Measurements from ENCODE around the gene MMADHC. TPM values are rescaled to one million over a fixed set of nuclear protein-coding genes. Genes with fewer than 3 reads are reported as not detected.

MMADHC gene
- total and polyA plus RNA-seq, 9 of the 15 experiments (the other 6 are each of a cell fraction or from before 2014, with no cell fraction given) = 187 to 850 (median 271) TPM

- intact Hi-C loops (cut with micrococcal nuclease) (no loop called here), in situ Hi-C loops (cut with MboI) (loop anchor here (25.0 kb wide), 1 partner anchor 870 kb away; the partner anchor contains the start of gene RND3)
- FAIRE-seq (no peak), DNase-seq (ENCODE audit: extremely low read depth in 1 of 4, low spot score in 3 of 4) (no peak), ATAC-seq (no peak)
- no peaks in the 10 kb centered on the region for H3K79me2 ChIP-seq (ENCODE audit: control insufficient read depth, insufficient read depth, low read length)
- H3K27me3 ChIP-seq (ENCODE audit: control insufficient read depth in 2 of 2, insufficient read depth in 2 of 2, low read length in 2 of 2) = no peaks in the 10 kb centered on the region
- H3K9ac ChIP-seq (ENCODE audit: insufficient read depth in 1 of 2, low read depth in 2 of 2, low read length in 2 of 2) = no peak overlapping the region
- H3K4me2 ChIP-seq (ENCODE audit: insufficient read depth, low read length) = no peak overlapping the region
- ChIA-PET POLR2A (no interaction called here), CTCF (ENCODE audit: low intra/inter-chr PET ratio) (no interaction called here)
- H3K9me1 ChIP-seq (ENCODE audit: control insufficient read depth, insufficient read depth, low read length) = no peaks in the 10 kb centered on the region
- H3K4me3 ChIP-seq = no peak overlapping the region
- H3K27ac ChIP-seq (ENCODE audit: extremely low read depth, low read depth, low read length) = no peak overlapping the region
- H3K4me1 ChIP-seq (replicated peaks in 1 of 2; ENCODE audit: control insufficient read depth in 2 of 2, insufficient read depth in 2 of 2, low read length in 2 of 2) = no peaks in the 10 kb centered on the region
- BruUV-seq (replicated peaks) = no TSS peak
- H4K20me1 ChIP-seq (replicated peaks; ENCODE audit: control insufficient read depth, insufficient read depth, low read length) = no peaks in the 10 kb centered on the region
- no peaks in the 10 kb centered on the region for H3K9me3 ChIP-seq (replicated peaks; ENCODE audit: control insufficient read depth, insufficient read depth, low read depth, low read length)
- no peaks in the 10 kb centered on the region for H3K36me3 ChIP-seq (ENCODE audit: control insufficient read depth, insufficient read depth, low read length)
- H2AFZ ChIP-seq (ENCODE audit: low read depth, low read length) = no peak overlapping the region
- TF ChIP-seq PRDM10 (IDR thresholded peaks at IDR 0.05; ENCODE audit: partially characterized antibody) (no peak), ZNF583 (CRISPR knock-in tag; IDR thresholded peaks at IDR 0.05) (no peak), ZSCAN29 (IDR thresholded peaks at IDR 0.05) (no peak), KLF16 (IDR thresholded peaks at IDR 0.05) (no peak), ZNF212 (CRISPR knock-in tag; IDR thresholded peaks at IDR 0.05) (no peak), GATA2 (CRISPR knock-in tag; IDR thresholded peaks at IDR 0.05) (no peak), XRCC4 (IDR thresholded peaks at IDR 0.05; ENCODE audit: extremely low read depth, insufficient read depth, insufficient read length) (no peak), E2F8 (IDR thresholded peaks at IDR 0.05; ENCODE audit: low read depth, partially characterized antibody) (no peak), JUN (IDR thresholded peaks at IDR 0.05; ENCODE audit: borderline replicate concordance, low read depth, low read length) (no peak), JUN (CRISPR knock-in tag; IDR thresholded peaks at IDR 0.05; ENCODE audit: borderline replicate concordance) (no peak), RFX7 (CRISPR knock-in tag; IDR thresholded peaks at IDR 0.05) (no peak), KDM1A (IDR thresholded peaks at IDR 0.05) (no peak), RAD21 (CRISPR knock-in tag; conservative IDR thresholded peaks at IDR 0.05 in 1 of 2, IDR thresholded peaks at IDR 0.05 in 1 of 2) (no peak), PHTF2 (CRISPR knock-in tag; IDR thresholded peaks at IDR 0.05) (no peak), CBX8 (IDR thresholded peaks at IDR 0.05; ENCODE audit: borderline replicate concordance, extremely low read depth, low read depth, low read length, poor library complexity, severe bottlenecking) (no peak), TEAD2 (tag; IDR thresholded peaks at IDR 0.05) (no peak), ZNF444 (CRISPR knock-in tag; IDR thresholded peaks at IDR 0.05) (no peak), COPS2 (conservative IDR thresholded peaks at IDR 0.05) (no peak)
These were observed 29.9 kb upstream of the MMADHC start for GRCh38 chr2:149617476-149617875.

Measured in K562 (cell line).